ENCODE measurements around the gene ZNF664. TPM values are rescaled to one million over a fixed set of nuclear protein-coding genes. Genes with fewer than 3 reads are reported as not detected.

ZNF664 gene
- total and polyA plus RNA-seq, 9 of the 15 experiments (the other 6 are each of a cell fraction or from before 2014, with no cell fraction given), result 3.3 to 101 (median 63.6) TPM

DNA sequence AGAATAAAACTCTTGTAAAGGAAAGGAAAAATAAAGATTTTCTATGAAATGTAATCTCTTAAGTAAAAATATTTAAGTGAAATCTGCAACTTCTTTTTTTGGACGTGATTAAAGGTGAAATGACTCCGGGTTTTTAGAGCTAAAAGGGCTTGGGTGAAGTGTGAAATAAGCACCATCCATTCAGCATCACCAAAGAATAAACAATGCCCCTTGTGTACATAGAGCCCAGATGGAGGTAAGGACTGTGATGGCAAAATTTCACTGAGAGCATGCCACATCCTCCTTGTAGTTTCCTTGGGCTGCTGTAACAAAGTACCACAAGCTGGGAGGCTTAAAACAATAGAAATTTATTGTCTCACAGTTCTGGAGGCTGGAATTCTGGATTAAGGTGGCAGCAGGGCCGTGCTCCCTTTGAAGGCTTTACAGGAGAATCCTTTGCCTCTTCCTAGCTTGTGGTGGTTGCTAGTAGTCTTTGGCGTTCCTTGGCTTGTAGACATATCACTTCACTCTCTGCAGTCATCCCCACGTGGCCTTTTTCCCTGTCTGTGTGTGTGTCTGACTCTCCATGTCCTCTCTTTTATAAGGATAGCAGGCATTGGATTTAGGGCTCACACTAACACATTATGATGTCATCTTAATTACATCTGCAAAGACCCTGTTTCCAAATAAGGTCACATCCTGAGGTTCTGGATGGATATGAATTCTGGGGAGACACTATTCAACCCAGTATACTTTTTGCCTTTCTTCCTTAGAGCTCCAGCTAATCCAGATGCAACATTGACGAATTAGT lies 24.2 kb downstream of the ZNF664 start (continued):
- TF ChIP-seq ILK (tag; IDR thresholded peaks at IDR 0.05; ENCODE audit: borderline replicate concordance, low read depth) (no peak), FOS (IDR thresholded peaks at IDR 0.05; ENCODE audit: extremely low read depth, insufficient read length) (no peak), ZNF584 (CRISPR knock-in tag; IDR thresholded peaks at IDR 0.05; ENCODE audit: low read depth) (0 out of 2 replicates have a peak, but pooled peaks have one; percentile 3), ZNF134 (CRISPR knock-in tag; conservative IDR thresholded peaks at IDR 0.05) (no peak), NR2C1 (IDR thresholded peaks at IDR 0.05) (no peak), NR2C1 (tag; IDR thresholded peaks at IDR 0.05) (no peak), ZNF589 (CRISPR knock-in tag; IDR thresholded peaks at IDR 0.05; ENCODE audit: low read depth) (no peak), RFX1 (IDR thresholded peaks at IDR 0.05) (no peak), ZNF174 (CRISPR knock-in tag; IDR thresholded peaks at IDR 0.05) (no peak), ASH1L (IDR thresholded peaks at IDR 0.05; ENCODE audit: borderline replicate concordance, low read depth, partially characterized antibody) (no peak), RHOXF2B (CRISPR knock-in tag; conservative IDR thresholded peaks at IDR 0.05) (no peak)
- TF ChIP-seq, protein P1, sequence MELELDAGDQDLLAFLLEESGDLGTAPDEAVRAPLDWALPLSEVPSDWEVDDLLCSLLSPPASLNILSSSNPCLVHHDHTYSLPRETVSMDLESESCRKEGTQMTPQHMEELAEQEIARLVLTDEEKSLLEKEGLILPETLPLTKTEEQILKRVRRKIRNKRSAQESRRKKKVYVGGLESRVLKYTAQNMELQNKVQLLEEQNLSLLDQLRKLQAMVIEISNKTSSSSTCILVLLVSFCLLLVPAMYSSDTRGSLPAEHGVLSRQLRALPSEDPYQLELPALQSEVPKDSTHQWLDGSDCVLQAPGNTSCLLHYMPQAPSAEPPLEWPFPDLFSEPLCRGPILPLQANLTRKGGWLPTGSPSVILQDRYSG (tag; conservative IDR thresholded peaks at IDR 0.05; ENCODE audit: low read depth), result no peak
- TF ChIP-seq, protein P2, sequence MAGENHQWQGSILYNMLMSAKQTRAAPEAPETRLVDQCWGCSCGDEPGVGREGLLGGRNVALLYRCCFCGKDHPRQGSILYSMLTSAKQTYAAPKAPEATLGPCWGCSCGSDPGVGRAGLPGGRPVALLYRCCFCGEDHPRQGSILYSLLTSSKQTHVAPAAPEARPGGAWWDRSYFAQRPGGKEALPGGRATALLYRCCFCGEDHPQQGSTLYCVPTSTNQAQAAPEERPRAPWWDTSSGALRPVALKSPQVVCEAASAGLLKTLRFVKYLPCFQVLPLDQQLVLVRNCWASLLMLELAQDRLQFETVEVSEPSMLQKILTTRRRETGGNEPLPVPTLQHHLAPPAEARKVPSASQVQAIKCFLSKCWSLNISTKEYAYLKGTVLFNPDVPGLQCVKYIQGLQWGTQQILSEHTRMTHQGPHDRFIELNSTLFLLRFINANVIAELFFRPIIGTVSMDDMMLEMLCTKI (IDR thresholded peaks at IDR 0.05; ENCODE audit: partially characterized antibody), result no peak
- TF ChIP-seq, protein P3, sequence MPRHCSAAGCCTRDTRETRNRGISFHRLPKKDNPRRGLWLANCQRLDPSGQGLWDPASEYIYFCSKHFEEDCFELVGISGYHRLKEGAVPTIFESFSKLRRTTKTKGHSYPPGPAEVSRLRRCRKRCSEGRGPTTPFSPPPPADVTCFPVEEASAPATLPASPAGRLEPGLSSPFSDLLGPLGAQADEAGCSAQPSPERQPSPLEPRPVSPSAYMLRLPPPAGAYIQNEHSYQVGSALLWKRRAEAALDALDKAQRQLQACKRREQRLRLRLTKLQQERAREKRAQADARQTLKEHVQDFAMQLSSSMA (CRISPR knock-in tag; IDR thresholded peaks at IDR 0.05), result no peak
